WTC11 (cell line): ENCODE results near the gene HPSE.

Source experiments
- CREM ChIP-seq: sonication (generic); formaldehyde crosslinking; IDR thresholded peaks from 2 replicates; pipeline ENCODE4 v1.8.1; 2022; ENCODE audit warnings: mild to moderate bottlenecking, missing genetic modification reagents, moderate library complexity
- GABPB1 ChIP-seq: sonication (generic); formaldehyde crosslinking; IDR thresholded peaks from 2 replicates; pipeline ENCODE4 v1.8.1; 2023; ENCODE audit warnings: mild to moderate bottlenecking, missing genetic modification reagents
- IRF2 ChIP-seq: sonication (generic); formaldehyde crosslinking; IDR thresholded peaks from 2 replicates; pipeline ENCODE4 v1.8.0; 2022; ENCODE audit warnings: low read depth, missing genetic modification reagents, borderline replicate concordance
- JAZF1 ChIP-seq: fragments of 250-450 bp; sonication (Bioruptor Pico); IDR thresholded peaks from 2 replicates; pipeline ENCODE4 v1.9.0; 2021; ENCODE audit warnings: moderate library complexity, mild to moderate bottlenecking, inconsistent platforms
- JUN ChIP-seq: sonication (generic); formaldehyde crosslinking; IDR thresholded peaks from 2 replicates; pipeline ENCODE4 v1.8.0; 2023; ENCODE audit warnings: mild to moderate bottlenecking, missing genetic modification reagents
- MAX ChIP-seq: sonication (generic); formaldehyde crosslinking; IDR thresholded peaks from 2 replicates; pipeline ENCODE4 v1.8.0; 2022; ENCODE audit warnings: mild to moderate bottlenecking, missing genetic modification reagents
- NR1H2 ChIP-seq: sonication (generic); formaldehyde crosslinking; IDR thresholded peaks from 2 replicates; pipeline ENCODE4 v1.9.0; 2021; ENCODE audit warnings: mild to moderate bottlenecking, moderate library complexity, missing genetic modification reagents
- SMAD4 ChIP-seq: sonication (generic); formaldehyde crosslinking; IDR thresholded peaks from 2 replicates; pipeline ENCODE4 v1.8.0; 2022; ENCODE audit warnings: mild to moderate bottlenecking, missing genetic modification reagents
- SP1 ChIP-seq: sonication (generic); formaldehyde crosslinking; conservative IDR thresholded peaks from 2 replicates; pipeline ENCODE4 v1.8.1; 2022; ENCODE audit warnings: missing genetic modification reagents
- TEAD1 ChIP-seq: sonication (generic); formaldehyde crosslinking; IDR thresholded peaks from 2 replicates; pipeline ENCODE4 v1.8.0; 2022; ENCODE audit warnings: mild to moderate bottlenecking, missing genetic modification reagents
- ZNF671 ChIP-seq: fragments of 250-450 bp; sonication (Bioruptor Pico); IDR thresholded peaks from 2 replicates; pipeline ENCODE4 v1.8.0; 2021; ENCODE audit warnings: mild to moderate bottlenecking
- TF ChIP-seq, protein P1 (sequence below): sonication (generic); formaldehyde crosslinking; IDR thresholded peaks from 2 replicates; pipeline ENCODE4 v1.8.1; 2023; ENCODE audit warnings: mild to moderate bottlenecking, missing genetic modification reagents, moderate library complexity
- TF ChIP-seq, protein P2 (sequence below): fragments of 200-600 bp; IDR thresholded peaks from 2 replicates; pipeline ENCODE4 v1.8.0; 2022; ENCODE audit warnings: antibody characterized with exemption
- TF ChIP-seq, protein P3 (sequence below): sonication (generic); formaldehyde crosslinking; IDR thresholded peaks from 2 replicates; pipeline ENCODE4 v1.8.0; 2023; ENCODE audit warnings: missing genetic modification reagents, mild to moderate bottlenecking, borderline replicate concordance

DNA sequence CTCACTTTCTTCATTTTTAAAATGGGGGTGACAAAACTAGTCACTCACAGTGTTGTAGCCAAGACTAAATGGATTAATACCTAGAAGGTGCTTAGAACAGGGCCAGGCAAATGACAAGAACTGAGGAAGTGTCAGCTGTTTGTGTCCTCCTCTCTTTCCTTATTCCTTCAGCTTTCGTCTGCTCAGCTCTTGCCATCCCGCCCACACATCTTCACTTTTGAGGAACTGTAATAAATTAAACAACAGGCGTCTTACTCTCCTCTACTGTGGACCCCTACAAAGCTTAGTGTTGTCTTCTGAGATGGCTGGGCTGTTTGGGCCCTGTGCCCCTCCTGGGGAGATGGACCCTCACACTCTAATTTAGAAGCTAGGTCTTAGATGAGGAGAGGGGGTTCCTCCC lies 2.7 kb downstream of the HPSE start:
- TF ChIP-seq, protein P1, sequence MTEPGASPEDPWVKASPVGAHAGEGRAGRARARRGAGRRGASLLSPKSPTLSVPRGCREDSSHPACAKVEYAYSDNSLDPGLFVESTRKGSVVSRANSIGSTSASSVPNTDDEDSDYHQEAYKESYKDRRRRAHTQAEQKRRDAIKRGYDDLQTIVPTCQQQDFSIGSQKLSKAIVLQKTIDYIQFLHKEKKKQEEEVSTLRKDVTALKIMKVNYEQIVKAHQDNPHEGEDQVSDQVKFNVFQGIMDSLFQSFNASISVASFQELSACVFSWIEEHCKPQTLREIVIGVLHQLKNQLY = no peak
- TF ChIP-seq MAX (CRISPR knock-in tag) (no peak), IRF2 (no peak), CREM (CRISPR knock-in tag) (no peak), SMAD4 (CRISPR knock-in tag) (no peak), NR1H2 (CRISPR knock-in tag) (no peak), TEAD1 (CRISPR knock-in tag) (no peak), SP1 (CRISPR knock-in tag) (no peak), JUN (CRISPR knock-in tag) (no peak), JAZF1 (CRISPR knock-in tag) (no peak), ZNF671 (CRISPR knock-in tag) (no peak), GABPB1 (CRISPR knock-in tag) (no peak)
- TF ChIP-seq, protein P2, sequence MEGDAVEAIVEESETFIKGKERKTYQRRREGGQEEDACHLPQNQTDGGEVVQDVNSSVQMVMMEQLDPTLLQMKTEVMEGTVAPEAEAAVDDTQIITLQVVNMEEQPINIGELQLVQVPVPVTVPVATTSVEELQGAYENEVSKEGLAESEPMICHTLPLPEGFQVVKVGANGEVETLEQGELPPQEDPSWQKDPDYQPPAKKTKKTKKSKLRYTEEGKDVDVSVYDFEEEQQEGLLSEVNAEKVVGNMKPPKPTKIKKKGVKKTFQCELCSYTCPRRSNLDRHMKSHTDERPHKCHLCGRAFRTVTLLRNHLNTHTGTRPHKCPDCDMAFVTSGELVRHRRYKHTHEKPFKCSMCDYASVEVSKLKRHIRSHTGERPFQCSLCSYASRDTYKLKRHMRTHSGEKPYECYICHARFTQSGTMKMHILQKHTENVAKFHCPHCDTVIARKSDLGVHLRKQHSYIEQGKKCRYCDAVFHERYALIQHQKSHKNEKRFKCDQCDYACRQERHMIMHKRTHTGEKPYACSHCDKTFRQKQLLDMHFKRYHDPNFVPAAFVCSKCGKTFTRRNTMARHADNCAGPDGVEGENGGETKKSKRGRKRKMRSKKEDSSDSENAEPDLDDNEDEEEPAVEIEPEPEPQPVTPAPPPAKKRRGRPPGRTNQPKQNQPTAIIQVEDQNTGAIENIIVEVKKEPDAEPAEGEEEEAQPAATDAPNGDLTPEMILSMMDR = no peak
- TF ChIP-seq, protein P3, sequence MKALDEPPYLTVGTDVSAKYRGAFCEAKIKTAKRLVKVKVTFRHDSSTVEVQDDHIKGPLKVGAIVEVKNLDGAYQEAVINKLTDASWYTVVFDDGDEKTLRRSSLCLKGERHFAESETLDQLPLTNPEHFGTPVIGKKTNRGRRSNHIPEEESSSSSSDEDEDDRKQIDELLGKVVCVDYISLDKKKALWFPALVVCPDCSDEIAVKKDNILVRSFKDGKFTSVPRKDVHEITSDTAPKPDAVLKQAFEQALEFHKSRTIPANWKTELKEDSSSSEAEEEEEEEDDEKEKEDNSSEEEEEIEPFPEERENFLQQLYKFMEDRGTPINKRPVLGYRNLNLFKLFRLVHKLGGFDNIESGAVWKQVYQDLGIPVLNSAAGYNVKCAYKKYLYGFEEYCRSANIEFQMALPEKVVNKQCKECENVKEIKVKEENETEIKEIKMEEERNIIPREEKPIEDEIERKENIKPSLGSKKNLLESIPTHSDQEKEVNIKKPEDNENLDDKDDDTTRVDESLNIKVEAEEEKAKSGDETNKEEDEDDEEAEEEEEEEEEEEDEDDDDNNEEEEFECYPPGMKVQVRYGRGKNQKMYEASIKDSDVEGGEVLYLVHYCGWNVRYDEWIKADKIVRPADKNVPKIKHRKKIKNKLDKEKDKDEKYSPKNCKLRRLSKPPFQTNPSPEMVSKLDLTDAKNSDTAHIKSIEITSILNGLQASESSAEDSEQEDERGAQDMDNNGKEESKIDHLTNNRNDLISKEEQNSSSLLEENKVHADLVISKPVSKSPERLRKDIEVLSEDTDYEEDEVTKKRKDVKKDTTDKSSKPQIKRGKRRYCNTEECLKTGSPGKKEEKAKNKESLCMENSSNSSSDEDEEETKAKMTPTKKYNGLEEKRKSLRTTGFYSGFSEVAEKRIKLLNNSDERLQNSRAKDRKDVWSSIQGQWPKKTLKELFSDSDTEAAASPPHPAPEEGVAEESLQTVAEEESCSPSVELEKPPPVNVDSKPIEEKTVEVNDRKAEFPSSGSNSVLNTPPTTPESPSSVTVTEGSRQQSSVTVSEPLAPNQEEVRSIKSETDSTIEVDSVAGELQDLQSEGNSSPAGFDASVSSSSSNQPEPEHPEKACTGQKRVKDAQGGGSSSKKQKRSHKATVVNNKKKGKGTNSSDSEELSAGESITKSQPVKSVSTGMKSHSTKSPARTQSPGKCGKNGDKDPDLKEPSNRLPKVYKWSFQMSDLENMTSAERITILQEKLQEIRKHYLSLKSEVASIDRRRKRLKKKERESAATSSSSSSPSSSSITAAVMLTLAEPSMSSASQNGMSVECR = no peak
